Cardiac muscle cell (in vitro differentiated cells and primary cell): ENCODE results near the gene ADAMTS2. TPM values are rescaled to one million over a fixed set of nuclear protein-coding genes. Genes with fewer than 3 reads are reported as not detected.

ENCODE experiments used
- DNase-seq, 2 donors: peaks; one replicate each; pipeline versions ENCODE4 v3.0.0 to v3.0.0-alpha.2; 2010 to 2017; ENCODE audit warnings: low read depth in 1 of 2, low spot score in 1 of 2
- H3K27ac ChIP-seq: fragments of 200-600 bp; sonication (generic); 2 replicates; pipeline ENCODE4 v1.5.1; 2016
- H3K27me3 ChIP-seq: fragments of 200-600 bp; sonication (generic); 2 replicates; pipeline ENCODE4 v1.6.0; 2016; ENCODE audit warnings: control low read depth
- H3K36me3 ChIP-seq: fragments of 200-600 bp; sonication (generic); 2 replicates; pipeline ENCODE4 v1.5.1; 2016; ENCODE audit warnings: control low read depth
- H3K4me1 ChIP-seq: fragments of 200-600 bp; sonication (generic); 2 replicates; pipeline ENCODE4 v1.8.1; 2017; ENCODE audit warnings: low read depth, mild to moderate bottlenecking, mixed run types
- H3K4me3 ChIP-seq: fragments of 200-600 bp; sonication (generic); 2 replicates; pipeline ENCODE4 v1.5.1; 2016; ENCODE audit warnings: mild to moderate bottlenecking
- H3K9me3 ChIP-seq: fragments of 200-600 bp; sonication (generic); 2 replicates; pipeline ENCODE4 v1.5.1; 2017; ENCODE audit warnings: low read depth, mild to moderate bottlenecking, control low read depth
- CTCF ChIP-seq: IDR thresholded peaks from 2 replicates; pipeline ENCODE4 v1.5.1; 2012; ENCODE audit warnings: low read depth, mild to moderate bottlenecking, low read length
- polyA plus RNA-seq: library from polyadenylated mRNA; unstranded; fragments of >200 nt; fragmentation: Nextera tagmentation; extraction: Ambion mirVana; gene quantifications from 2 replicates; pipeline ENCODE4 v1.2.1, GENCODE V29; 2016
- total RNA-seq: library from RNA; depleted of rRNA; stranded (reverse); fragments of >200 nt; gene quantifications from 2 replicates; pipeline ENCODE4 v1.2.3, GENCODE V29; 2016

Gene ADAMTS2
- total and polyA plus RNA-seq, 2 experiments from 2014 or later: 3.1 to 8.8 TPM

DNA sequence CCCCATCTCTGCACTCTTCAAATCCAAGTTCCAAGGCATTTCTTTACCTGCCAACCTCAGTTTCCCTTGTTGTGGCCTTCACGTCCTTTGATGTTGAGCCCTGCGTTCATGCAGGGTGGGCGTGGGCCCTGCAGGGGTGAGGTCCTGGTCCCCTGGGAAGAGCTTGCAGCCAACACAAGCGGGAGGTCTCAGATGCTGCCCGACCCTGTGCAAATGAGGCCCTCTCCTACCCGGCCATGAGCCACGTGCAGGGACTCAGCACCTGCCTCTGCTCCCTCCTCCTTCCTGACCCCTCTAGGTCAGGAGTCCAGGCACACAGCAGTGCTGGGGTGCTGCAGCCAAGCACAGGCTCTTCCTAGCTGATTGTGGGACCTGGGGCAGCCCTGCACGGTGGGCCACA is 124.5 kb downstream of the ADAMTS2 start:
- Histone ChIP-seq H3K36me3 (no peaks in the 10 kb centered on the region), H3K4me3 (no peak overlapping the region), H3K27ac (no peak overlapping the region), H3K27me3 (no peaks in the 10 kb centered on the region), H3K4me1 (no peaks in the 10 kb centered on the region), H3K9me3 (no peaks in the 10 kb centered on the region)
- no peak for TF ChIP-seq CTCF
- no peak for DNase-seq

- no peaks in the 10 kb centered on the region for H3K36me3 ChIP-seq
- DNase-seq: no peak
- no peaks in the 10 kb centered on the region for H3K4me1 ChIP-seq
- H3K27ac ChIP-seq: no peak overlapping the region
- H3K9me3 ChIP-seq: no peaks in the 10 kb centered on the region
- no peak overlapping the region for H3K4me3 ChIP-seq
- TF ChIP-seq CTCF: no peak
- H3K27me3 ChIP-seq: no peaks in the 10 kb centered on the region
Measured at GRCh38 chr5:179219661-179220620, 125.3 kb downstream of the ADAMTS2 start.

DNA sequence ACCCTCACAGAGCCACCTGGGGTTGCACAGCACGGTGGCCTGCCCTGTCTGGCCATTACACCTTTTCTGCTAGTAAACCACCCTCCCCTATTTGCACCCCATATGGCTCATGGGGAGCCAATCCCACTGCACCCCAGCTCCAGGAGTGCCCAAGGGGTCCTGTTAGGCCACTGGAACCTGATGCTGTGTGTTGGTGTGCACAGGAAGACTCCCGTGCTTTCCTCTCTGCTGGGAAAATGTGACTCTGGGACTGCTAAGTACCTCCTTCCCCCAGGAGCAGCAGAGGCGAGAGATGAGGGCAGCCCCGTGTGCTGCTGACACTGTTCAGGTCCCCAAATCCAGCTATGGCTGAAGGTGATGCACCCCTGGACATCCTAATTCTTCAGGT is 126.3 kb downstream of the ADAMTS2 start:
- no peaks in the 10 kb centered on the region for H3K36me3 ChIP-seq
- no peak for TF ChIP-seq CTCF
- no peaks in the 10 kb centered on the region for H3K9me3 ChIP-seq
- no peak overlapping the region for H3K27ac ChIP-seq
- no peaks in the 10 kb centered on the region for H3K27me3 ChIP-seq
- no peaks in the 10 kb centered on the region for H3K4me1 ChIP-seq
- H3K4me3 ChIP-seq: no peak overlapping the region
- DNase-seq: no peak

DNA sequence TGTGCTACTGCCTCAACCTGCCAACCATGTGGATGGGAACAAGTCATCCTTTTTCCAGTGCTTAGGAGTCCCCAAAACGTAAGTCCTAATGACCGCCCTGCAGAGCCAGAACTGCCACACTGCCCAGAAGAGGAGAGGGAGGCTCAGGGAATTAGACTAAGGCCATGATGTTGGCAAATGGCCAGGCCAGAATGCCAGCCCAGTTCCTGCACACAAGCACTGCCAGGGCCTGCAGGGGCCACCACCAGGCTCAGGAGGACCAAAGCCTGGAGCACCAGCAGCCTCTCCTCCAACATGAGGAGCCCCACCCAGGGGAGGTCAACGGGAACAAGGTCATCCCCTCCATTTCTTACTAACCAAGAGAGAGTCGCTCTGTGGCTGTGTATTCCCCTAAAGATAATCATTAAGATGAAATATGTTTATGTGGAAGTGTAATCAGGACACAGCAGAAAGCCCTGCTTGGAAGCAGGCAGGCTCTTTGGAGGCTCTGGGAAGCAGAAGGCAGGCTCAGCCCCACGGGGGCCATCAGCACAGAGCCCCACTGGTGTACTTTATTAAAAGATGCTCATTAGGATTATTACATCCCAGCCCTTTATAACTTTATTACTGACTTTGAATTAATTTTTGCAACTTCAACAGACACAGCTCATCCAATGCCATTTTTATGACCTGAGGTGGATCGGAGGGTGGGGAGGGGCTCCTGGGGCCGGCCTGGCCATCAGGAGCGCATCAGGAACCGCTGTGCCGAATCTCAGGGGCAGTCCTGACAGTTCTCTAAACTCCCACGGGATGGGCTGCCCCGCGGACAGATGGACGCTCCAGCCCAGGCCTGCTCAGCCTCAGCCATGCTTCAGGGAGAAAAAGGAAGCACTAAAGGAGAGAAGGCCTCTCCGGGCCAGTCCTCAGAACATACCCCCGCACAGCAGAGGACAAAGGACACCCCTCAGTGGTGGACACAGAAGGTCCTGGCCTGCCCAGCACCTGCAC is 127.0 kb downstream of the ADAMTS2 start:
- no peak overlapping the region for H3K27ac ChIP-seq

More for the DNA sequence above, 127.0 kb downstream of the ADAMTS2 start:
- Histone ChIP-seq H3K27me3 (no peaks in the 10 kb centered on the region), H3K4me1 (no peaks in the 10 kb centered on the region), H3K4me3 (no peak overlapping the region), H3K9me3 (no peaks in the 10 kb centered on the region), H3K36me3 (no peaks in the 10 kb centered on the region)
- no peak for DNase-seq
- TF ChIP-seq CTCF: no peak
